Activated CD8-positive, alpha-beta T cell treated with anti-CD3 and anti-CD28 coated beads for 36 hours (primary cell): ENCODE results near the gene B3GAT1. TPM values are rescaled to one million over a fixed set of nuclear protein-coding genes. Genes with fewer than 3 reads are reported as not detected.

Experiments
- ATAC-seq: fragments of 200-7000 bp; cut with Tn5 transposase; one replicate; pipeline ENCODE4 v1.10.0; 2021; ENCODE audit warnings: mild to moderate bottlenecking, moderate library complexity
- CTCF ChIA-PET: fragments of 350-600 bp; sonication (Branson Sonifier 250); formaldehyde crosslinking; loops from one replicate; lab custom pipeline; 2021; ENCODE audit warnings: antibody characterized with exemption; lab: Charles Lee
- POLR2A ChIA-PET: fragments of 350-600 bp; sonication (Branson Sonifier 250); formaldehyde crosslinking; loops from one replicate; lab custom pipeline; 2021; ENCODE audit warnings: antibody characterized with exemption; lab: Charles Lee
- DNase-seq: peaks from one replicate; pipeline ENCODE4 v3.0.0-alpha.2; 2020
- H3K27ac Mint-ChIP-seq: one replicate; pipeline ENCODE4 v1.8.0; 2021; ENCODE audit warnings: mild to moderate bottlenecking, mixed read lengths
- H3K27me3 Mint-ChIP-seq: one replicate; pipeline ENCODE4 v1.8.0; 2021; ENCODE audit warnings: mixed read lengths
- H3K36me3 Mint-ChIP-seq: one replicate; pipeline ENCODE4 v1.8.0; 2021; ENCODE audit warnings: low read depth, mixed read lengths
- H3K4me1 Mint-ChIP-seq: one replicate; pipeline ENCODE4 v1.8.0; 2021; ENCODE audit warnings: low read depth, mixed read lengths
- H3K4me3 Mint-ChIP-seq: one replicate; pipeline ENCODE4 v1.8.0; 2021; ENCODE audit warnings: mild to moderate bottlenecking, moderate library complexity, mixed read lengths
- H3K9me3 Mint-ChIP-seq: one replicate; pipeline ENCODE4 v1.8.0; 2021; ENCODE audit warnings: mixed read lengths
- CTCF ChIP-seq: fragments of 200-600 bp; IDR thresholded peaks from one replicate; pipeline ENCODE4 v1.8.0; 2022; ENCODE audit warnings: antibody characterized with exemption, mild to moderate bottlenecking
- intact Hi-C: fragments of 100-400 bp; cut with micrococcal nuclease; formaldehyde crosslinking; loops from one replicate; pipeline ENCODE4 v1.10.0; 2022
- total RNA-seq, 2 experiments: library from RNA; stranded (reverse); gene quantifications; one replicate each; pipeline ENCODE4 v1.2.3, GENCODE V29; 2021

The B3GAT1 gene
- total RNA-seq, 2 experiments from 2014 or later: 0.07 TPM; not detected in 1

GRCh38 chr11:134374171-134374570 is 37.9 kb downstream of the B3GAT1 start:
- CTCF ChIA-PET: no interaction called here
- H3K4me1 Mint-ChIP-seq: no peaks in the 10 kb centered on the region
- TF ChIP-seq CTCF: no peak
- intact Hi-C loops: no loop called here
- ATAC-seq (no peak), DNase-seq (no peak)
- H3K9me3 Mint-ChIP-seq: no peaks in the 10 kb centered on the region
- no peak overlapping the region for H3K4me3 Mint-ChIP-seq
- POLR2A ChIA-PET: no interaction called here
- H3K36me3 Mint-ChIP-seq: no peaks in the 10 kb centered on the region
- H3K27me3 Mint-ChIP-seq: no peaks in the 10 kb centered on the region
- no peak overlapping the region for H3K27ac Mint-ChIP-seq

DNA sequence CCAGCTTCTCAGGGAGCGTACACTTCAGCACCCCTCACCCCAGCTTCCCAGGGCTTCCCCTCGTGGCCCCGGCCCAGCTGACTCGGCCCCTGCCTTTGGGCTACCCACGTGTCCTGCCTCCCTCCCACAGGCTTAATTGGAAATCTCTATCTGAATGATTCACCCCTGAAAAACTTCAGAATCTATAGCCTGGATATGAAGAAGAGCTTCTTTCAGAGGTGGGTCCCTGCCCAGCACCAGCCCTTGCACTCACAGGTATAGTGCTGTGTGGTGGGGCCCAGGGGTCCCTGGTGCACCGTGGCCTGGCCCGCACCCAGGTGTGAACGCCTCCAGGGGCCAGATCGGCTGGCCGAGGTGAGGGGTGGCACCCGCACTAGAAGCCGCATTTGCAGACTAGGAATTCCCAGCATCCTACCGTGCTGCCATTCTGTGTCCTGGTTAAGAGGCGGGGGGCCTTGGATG is 38.4 kb downstream of the B3GAT1 start:
- POLR2A ChIA-PET: interaction anchor here (1.0 kb wide), 1 partner anchor 495 kb away, joined by 3 read pairs; no protein-coding TSS in a partner anchor
- TF ChIP-seq CTCF: no peak
- no peaks in the 10 kb centered on the region for H3K9me3 Mint-ChIP-seq
- ATAC-seq (no peak), DNase-seq (no peak)
- intact Hi-C loops: no loop called here
- no peaks in the 10 kb centered on the region for H3K27me3 Mint-ChIP-seq
- H3K36me3 Mint-ChIP-seq: no peaks in the 10 kb centered on the region
- CTCF ChIA-PET: no interaction called here
- no peaks in the 10 kb centered on the region for H3K4me1 Mint-ChIP-seq
- no peak overlapping the region for H3K27ac Mint-ChIP-seq
- H3K4me3 Mint-ChIP-seq: no peak overlapping the region

DNA sequence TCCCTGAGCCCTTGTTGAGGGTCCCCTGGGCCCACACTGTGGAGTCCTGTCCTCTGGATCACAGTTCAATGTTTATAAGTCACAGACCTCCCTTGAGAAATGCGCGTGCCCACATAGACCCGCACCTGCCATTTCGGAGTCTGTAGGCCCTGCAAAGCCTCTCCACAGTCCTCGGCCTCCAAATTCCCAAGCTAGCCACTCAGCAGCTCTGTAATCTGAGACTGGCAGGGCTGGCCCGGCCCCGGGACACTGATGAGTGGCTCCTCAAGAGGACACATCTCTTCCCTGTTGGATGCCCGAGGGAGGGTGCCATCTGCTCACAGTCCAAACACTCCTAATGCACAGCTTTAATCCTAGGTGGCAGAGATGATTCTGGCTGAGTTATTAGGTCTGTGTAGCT is 39.1 kb downstream of the B3GAT1 start:
- no peaks in the 10 kb centered on the region for H3K27me3 Mint-ChIP-seq
- no peaks in the 10 kb centered on the region for H3K4me1 Mint-ChIP-seq
- H3K36me3 Mint-ChIP-seq: no peaks in the 10 kb centered on the region
- intact Hi-C loops: no loop called here
- no peak for TF ChIP-seq CTCF
- H3K27ac Mint-ChIP-seq: no peak overlapping the region
- ChIA-PET CTCF (no interaction called here), POLR2A (interaction anchor here (1.0 kb wide), 1 partner anchor 496 kb away, joined by 3 read pairs; no protein-coding TSS in a partner anchor)
- H3K9me3 Mint-ChIP-seq: no peaks in the 10 kb centered on the region
- ATAC-seq: no peak
- DNase-seq: no peak
- no peak overlapping the region for H3K4me3 Mint-ChIP-seq

- no peak for ATAC-seq
- no peak for DNase-seq
- POLR2A ChIA-PET: no interaction called here
These were observed 39.5 kb downstream of the B3GAT1 start for GRCh38 chr11:134372536-134372935.

More at GRCh38 chr11:134372536-134372935, 39.5 kb downstream of the B3GAT1 start:
- Mint-ChIP-seq H3K9me3 (no peaks in the 10 kb centered on the region), H3K4me3 (no peak overlapping the region), H3K27ac (no peak overlapping the region), H3K4me1 (no peaks in the 10 kb centered on the region), H3K36me3 (no peaks in the 10 kb centered on the region), H3K27me3 (no peaks in the 10 kb centered on the region)
- CTCF ChIA-PET: no interaction called here
- no peak for TF ChIP-seq CTCF
- intact Hi-C loops: no loop called here
